ENCODE data around the gene SELENOI.
"Not testable (repeated sequence)": the region's sequence is repeated elsewhere in the genome, so short reads cannot be mapped to it uniquely, and the experiment has no call there.

Gene SELENOI

DNA sequence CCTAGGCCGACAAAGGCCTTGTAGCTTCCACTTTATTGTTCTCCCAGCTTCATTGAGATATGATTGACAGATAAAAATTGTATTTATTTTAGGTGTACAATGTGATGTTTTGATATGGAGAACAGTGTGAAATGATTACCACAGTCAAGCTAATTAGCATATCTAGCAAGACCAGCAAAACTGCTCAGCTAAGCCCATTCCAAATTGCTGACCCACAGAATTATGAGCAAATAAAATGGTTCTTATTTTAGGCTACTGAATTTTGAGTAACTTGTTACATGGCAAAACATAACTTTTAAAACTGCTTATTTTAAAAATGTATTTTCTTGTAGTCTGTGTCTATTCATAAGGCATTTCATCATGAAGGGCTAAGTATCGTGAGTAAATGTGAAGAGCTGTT is 8.6 kb upstream of the SELENOI start:
- no peak overlapping the region for H3K9ac ChIP-seq
- H3K27me3 ChIP-seq: no peaks in the 10 kb centered on the region
- H3K9me3 ChIP-seq: no peaks in the 10 kb centered on the region
- no peaks in the 10 kb centered on the region for H3K4me1 ChIP-seq
- no peaks in the 10 kb centered on the region for H4K20me1 ChIP-seq
- no peak overlapping the region for H3K4me2 ChIP-seq
- H3K4me3 ChIP-seq: no peak overlapping the region
- no peak for TF ChIP-seq Cebpa-rat (IDR thresholded peaks at IDR 0.05)
- H3K36me3 ChIP-seq: no peaks in the 10 kb centered on the region
- H3K27ac ChIP-seq: no peak overlapping the region

DNA sequence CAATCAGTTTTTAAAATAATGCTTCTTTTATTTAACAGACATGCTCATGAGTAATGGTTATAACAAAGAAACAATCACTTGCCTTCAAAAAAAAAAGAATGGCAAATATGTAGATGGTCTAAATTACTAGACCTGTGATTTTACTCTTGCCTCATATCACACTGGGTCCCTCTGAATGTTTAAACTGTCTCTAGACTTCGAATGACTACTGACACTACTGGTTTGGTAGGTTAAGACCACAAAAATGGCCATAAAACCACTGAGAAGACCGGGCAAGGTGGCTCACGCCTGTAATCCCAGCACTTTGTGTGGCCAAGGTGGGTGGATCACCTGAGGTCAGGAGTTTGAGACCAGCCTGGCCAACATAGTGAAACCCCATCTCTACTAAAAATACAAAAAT is 5.1 kb upstream of the SELENOI start:
- no peak overlapping the region for H3K27ac ChIP-seq
- no peak overlapping the region for H3K4me2 ChIP-seq
- TF ChIP-seq Cebpa-rat (IDR thresholded peaks at IDR 0.05): no peak
- no peaks in the 10 kb centered on the region for H3K36me3 ChIP-seq
- no peaks in the 10 kb centered on the region for H4K20me1 ChIP-seq
- no peak overlapping the region for H3K4me3 ChIP-seq
- no peaks in the 10 kb centered on the region for H3K27me3 ChIP-seq
- H3K4me1 ChIP-seq: peaks cover 11% of the 10 kb centered on the region
- H3K9ac ChIP-seq: no peak overlapping the region
- H3K9me3 ChIP-seq: no peaks in the 10 kb centered on the region

DNA sequence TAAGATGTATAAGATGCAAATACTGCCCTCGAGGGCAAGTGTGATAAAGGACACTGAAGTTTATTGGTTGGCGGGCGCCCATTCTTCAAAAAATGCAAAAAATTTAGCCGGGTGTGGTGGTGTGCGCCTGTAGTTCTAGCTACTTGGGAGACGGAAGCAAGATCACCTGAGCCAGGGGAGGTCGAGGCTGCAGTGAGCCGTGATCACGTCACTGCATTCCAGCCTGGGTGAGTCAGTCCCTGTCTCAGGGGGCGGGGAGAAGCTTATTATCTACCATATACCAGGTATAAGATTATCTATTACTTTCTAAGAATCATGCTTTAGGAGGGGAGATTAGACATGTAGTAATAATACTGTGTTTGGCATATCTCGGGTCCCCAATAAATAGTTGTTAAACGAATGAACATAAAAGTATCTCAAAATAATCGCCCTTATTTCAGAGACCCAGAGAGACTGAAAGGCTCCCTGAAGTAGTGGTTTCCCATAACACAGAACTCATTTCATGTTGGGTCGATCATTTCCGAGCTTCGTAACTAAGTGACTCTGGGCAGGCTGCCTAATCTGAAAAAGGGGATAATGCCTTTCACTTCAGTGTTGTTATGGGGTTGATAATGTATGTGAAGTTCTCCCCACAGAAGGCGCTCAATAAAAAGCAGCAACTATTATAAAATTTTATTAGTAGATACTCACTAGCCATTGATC is 1.2 kb upstream of the SELENOI start:
- Histone ChIP-seq H4K20me1 (peaks cover 27% of the 10 kb centered on the region), H3K4me2 (peak overlapping the region; percentile 82), H3K9me3 (no peaks in the 10 kb centered on the region), H3K4me1 (peaks cover 35% of the 10 kb centered on the region), H3K9ac (peak overlapping the region; percentile 91), H3K36me3 (no peaks in the 10 kb centered on the region), H3K27me3 (no peaks in the 10 kb centered on the region), H3K4me3 (peak overlapping the region; percentile 87), H3K27ac (peak overlapping the region; percentile 88)
- no peak for TF ChIP-seq Cebpa-rat (IDR thresholded peaks at IDR 0.05)

DNA sequence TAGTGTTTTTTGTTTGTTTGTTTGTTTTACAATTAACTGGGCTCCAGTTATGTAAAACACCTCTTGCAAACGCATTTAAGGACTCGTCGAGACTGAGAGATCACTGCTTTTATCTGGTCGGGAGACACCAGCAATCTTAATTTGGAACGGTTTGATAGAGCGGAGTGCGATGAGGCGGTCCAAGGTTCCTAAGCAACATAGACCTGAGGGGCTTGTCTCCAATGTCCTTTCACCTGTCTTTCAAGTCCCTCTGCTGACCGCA is 729 bp upstream of the SELENOI start:
- Histone ChIP-seq H3K36me3 (peaks cover under 1% of the 10 kb centered on the region; the same call in 1 of the 2 replicates), H3K4me2 (peak overlapping the region; percentile 82), H3K4me3 (peak overlapping the region; percentile 87), H3K9me3 (no peaks in the 10 kb centered on the region), H3K27me3 (no peaks in the 10 kb centered on the region), H3K9ac (peak overlapping the region; percentile 91), H3K4me1 (peaks cover 35% of the 10 kb centered on the region), H4K20me1 (peaks cover 32% of the 10 kb centered on the region), H3K27ac (peak overlapping the region; percentile 88)
- TF ChIP-seq Cebpa-rat (IDR thresholded peaks at IDR 0.05): no peak

DNA sequence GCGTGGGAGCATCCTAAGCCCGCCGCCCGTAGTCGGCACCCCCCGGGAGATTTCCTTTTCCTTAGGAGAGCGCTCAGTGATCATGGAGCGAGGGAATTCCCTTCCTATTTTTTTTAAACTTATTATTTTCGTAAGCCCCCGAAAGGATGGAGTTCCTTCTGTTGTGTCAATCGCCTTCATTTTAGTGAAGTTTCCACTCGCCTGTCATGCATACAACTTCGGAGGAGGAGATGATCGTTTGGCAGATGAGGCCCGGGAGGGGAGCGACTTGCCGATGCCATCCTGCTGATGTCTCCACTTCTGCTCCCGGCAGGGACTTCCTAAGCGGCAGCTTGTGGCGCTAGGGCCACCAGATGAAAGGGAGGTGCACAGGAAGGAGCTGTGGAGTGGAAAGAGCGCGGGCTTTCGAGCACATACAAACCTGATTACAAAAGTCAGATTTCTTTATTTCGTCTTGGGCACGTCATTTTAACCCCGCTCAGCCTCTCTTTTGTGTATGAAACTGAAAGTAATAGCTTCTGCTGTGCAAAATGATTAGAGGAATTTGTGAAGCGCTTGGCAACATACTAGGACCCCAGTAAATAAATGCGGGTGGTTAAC is 611 bp downstream of the SELENOI start, which contains the start of gene ADGRF3:
Gene ADGRF3 (minus strand): TSS at position 336 of the 600 bp plus-strand sequence. CDS start 555 bp downstream, outside the sequence.
- Histone ChIP-seq H3K9me3 (no peaks in the 10 kb centered on the region), H3K4me2 (peak within 1 kb of the TSS; percentile 90), H3K27me3 (no peaks in the 10 kb centered on the region), H3K27ac (peak within 1 kb of the TSS; percentile 88), H4K20me1 (peaks cover 45% of the 10 kb centered on the region), H3K4me1 (peaks cover 35% of the 10 kb centered on the region), H3K36me3 (peaks cover 14% of the 10 kb centered on the region; the same call in 1 of the 2 replicates), H3K4me3 (peak within 1 kb of the TSS; percentile 87), H3K9ac (peak within 1 kb of the TSS; percentile 91)
- TF ChIP-seq Cebpa-rat (IDR thresholded peaks at IDR 0.05): no peak

DNA sequence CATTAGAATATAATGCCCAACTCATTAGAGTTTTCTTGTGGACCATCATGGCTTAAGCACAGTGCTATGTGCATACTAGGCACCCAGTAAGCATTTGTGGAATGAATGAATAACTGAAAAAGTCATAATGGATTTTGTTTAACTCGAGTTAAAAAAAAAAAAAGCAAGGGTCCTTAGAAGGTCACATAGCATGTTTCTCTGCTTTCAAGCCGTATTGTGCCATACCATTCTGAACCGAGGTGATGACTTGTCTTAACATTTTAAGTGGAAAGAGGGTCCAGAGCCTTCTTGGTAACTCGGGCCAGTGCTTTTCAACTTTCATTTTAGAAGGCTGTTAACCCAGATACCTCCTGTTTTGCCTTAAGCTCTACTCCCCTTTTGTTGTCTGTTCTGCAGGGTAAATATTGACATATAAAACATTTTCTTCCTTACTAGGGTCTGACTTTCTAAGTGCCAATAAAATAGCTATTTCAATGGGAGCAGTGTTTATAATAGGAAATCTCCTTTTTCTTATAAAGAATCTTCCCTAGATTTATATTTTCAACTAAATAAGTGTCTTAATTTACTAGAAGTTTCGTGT is 1.4 kb downstream of the SELENOI start:
- no peaks in the 10 kb centered on the region for H3K27me3 ChIP-seq
- no peaks in the 10 kb centered on the region for H3K9me3 ChIP-seq
- peaks cover 35% of the 10 kb centered on the region for H3K4me1 ChIP-seq
- peak overlapping the region; percentile 90 for H3K4me2 ChIP-seq
- no peak for TF ChIP-seq Cebpa-rat (IDR thresholded peaks at IDR 0.05)
- H3K36me3 ChIP-seq: peaks cover 22% of the 10 kb centered on the region; the same call in 1 of the 2 replicates
- H3K9ac ChIP-seq: peak overlapping the region; percentile 86
- H3K27ac ChIP-seq: peak overlapping the region; percentile 85
- peaks cover 54% of the 10 kb centered on the region for H4K20me1 ChIP-seq
- peak overlapping the region; percentile 87 for H3K4me3 ChIP-seq

- peaks cover 41% of the 10 kb centered on the region for H3K36me3 ChIP-seq
- no peak overlapping the region for H3K4me2 ChIP-seq
- no peaks in the 10 kb centered on the region for H3K27me3 ChIP-seq
- peaks cover 77% of the 10 kb centered on the region for H4K20me1 ChIP-seq
- no peaks in the 10 kb centered on the region for H3K9me3 ChIP-seq
- no peak overlapping the region for H3K4me3 ChIP-seq
- no peak overlapping the region for H3K27ac ChIP-seq
- no peak for TF ChIP-seq Cebpa-rat (IDR thresholded peaks at IDR 0.05)
- no peak overlapping the region for H3K9ac ChIP-seq
- peaks cover 27% of the 10 kb centered on the region for H3K4me1 ChIP-seq
These were observed 3.7 kb downstream of the SELENOI start for GRCh38 chr2:26349690-26350089.

- no peak for TF ChIP-seq Cebpa-rat (IDR thresholded peaks at IDR 0.05)
These were observed 5.6 kb downstream of the SELENOI start for GRCh38 chr2:26351375-26352090.

DNA sequence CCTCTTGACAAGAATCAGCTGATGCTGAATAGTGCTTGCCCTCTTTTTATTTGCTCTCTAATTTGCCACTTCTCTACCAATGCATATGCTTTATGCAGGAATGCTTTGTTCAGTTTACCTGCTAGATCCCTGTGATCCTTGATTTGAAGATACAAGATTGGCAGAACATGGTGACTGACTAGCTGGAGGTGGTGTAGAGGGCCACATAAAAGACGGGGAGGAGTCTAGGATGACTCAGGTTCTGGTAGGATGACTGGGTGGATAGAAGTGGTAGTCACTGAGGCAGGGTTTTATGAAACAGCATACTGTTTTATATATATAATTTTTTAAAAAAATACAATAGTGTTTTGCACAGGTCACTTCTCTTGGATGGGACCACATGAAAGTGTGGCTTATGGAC is 6.9 kb downstream of the SELENOI start:
- Histone ChIP-seq H3K36me3 (peaks cover 42% of the 10 kb centered on the region), H3K4me1 (peaks cover 30% of the 10 kb centered on the region), H3K4me2 (no peak overlapping the region), H4K20me1 (peaks cover 97% of the 10 kb centered on the region), H3K27me3 (no peaks in the 10 kb centered on the region), H3K9ac (no peak overlapping the region), H3K27ac (no peak overlapping the region), H3K9me3 (no peaks in the 10 kb centered on the region), H3K4me3 (no peak overlapping the region)
- no peak for TF ChIP-seq Cebpa-rat (IDR thresholded peaks at IDR 0.05)

More at GRCh38 chr2:26351375-26352090, 5.6 kb downstream of the SELENOI start:
- H4K20me1 ChIP-seq: peaks cover 95% of the 10 kb centered on the region
- no peak overlapping the region for H3K4me3 ChIP-seq
- peaks cover 41% of the 10 kb centered on the region for H3K36me3 ChIP-seq
- H3K9me3 ChIP-seq: no peaks in the 10 kb centered on the region
- H3K27me3 ChIP-seq: no peaks in the 10 kb centered on the region
- no peak overlapping the region for H3K9ac ChIP-seq
- no peak overlapping the region for H3K4me2 ChIP-seq
- peaks cover 25% of the 10 kb centered on the region for H3K4me1 ChIP-seq
- no peak overlapping the region for H3K27ac ChIP-seq

- not testable (repeated sequence) for H3K9me3 ChIP-seq, H3K4me3 ChIP-seq, H3K4me2 ChIP-seq, H3K27ac ChIP-seq, H3K9ac ChIP-seq, H3K27me3 ChIP-seq
- Histone ChIP-seq H4K20me1 (peaks cover 98% of the 10 kb centered on the region), H3K36me3 (peaks cover 58% of the 10 kb centered on the region), H3K4me1 (peaks cover 28% of the 10 kb centered on the region)
These were observed 8.5 kb downstream of the SELENOI start for GRCh38 chr2:26354469-26354868.

All from BLaER1 (cell line).